SK-N-SH (cell line): Measurements from ENCODE around the gene ABAT.

Experiments used
- CTCF ChIP-seq: fragments of 200-600 bp; sonication (generic); IDR thresholded peaks from 2 replicates; pipeline ENCODE4 v1.6.1; 2017; ENCODE audit warnings: antibody characterized with exemption, mild to moderate bottlenecking, moderate library complexity
- JUND ChIP-seq: IDR thresholded peaks from 2 replicates; pipeline ENCODE4 v1.4.0; 2012
- RCOR1 ChIP-seq: fragments of 150-350 bp; IDR thresholded peaks from 2 replicates; pipeline ENCODE4 v1.6.1; 2017; ENCODE audit warnings: antibody characterized with exemption, low read length
- ZBTB33 ChIP-seq: IDR thresholded peaks from 2 replicates; pipeline ENCODE4 v1.4.0; 2012; ENCODE audit warnings: low read depth, borderline replicate concordance

GRCh38 chr16:8704098-8704497 is 29.7 kb downstream of the ABAT start:
- TF ChIP-seq CTCF (no peak), JUND (no peak), RCOR1 (no peak), ZBTB33 (no peak)
